Bronchial epithelial cell (primary cell): ENCODE results near the gene PSD2. TPM values are rescaled to one million over a fixed set of nuclear protein-coding genes. Genes with fewer than 3 reads are reported as not detected.

Source experiments
- DNase-seq: peaks from one replicate; pipeline ENCODE4 v3.0.0-alpha.2; 2010; ENCODE audit warnings: low read depth
- FAIRE-seq: peaks from 2 replicates; lab custom pipeline; 2011; peaks lifted over from hg19 to GRCh38; lab: Jason Lieb, UNC
- H3K27me3 ChIP-seq: 2 replicates; pipeline ENCODE4 v1.5.1; 2011; ENCODE audit warnings: low read length; ENCODE audit not compliant: control insufficient read depth, insufficient read depth
- H3K36me3 ChIP-seq: 2 replicates; pipeline ENCODE4 v1.5.1; 2011; ENCODE audit warnings: low read length; ENCODE audit not compliant: control insufficient read depth, insufficient read depth
- H3K4me3 ChIP-seq: 2 replicates; pipeline ENCODE4 v1.5.1; 2011; ENCODE audit warnings: mild to moderate bottlenecking, low read depth, low read length, control low read depth
- CTCF ChIP-seq: IDR thresholded peaks from 2 replicates; pipeline ENCODE4 v1.5.1; 2011; ENCODE audit warnings: mild to moderate bottlenecking, moderate library complexity, low read length, control low read depth, inconsistent platforms; ENCODE audit not compliant: insufficient read depth, severe bottlenecking
- total RNA-seq: library from RNA; depleted of rRNA; stranded (reverse); fragments of >200 nt; gene quantifications from 2 replicates; pipeline ENCODE4 v1.2.1, GENCODE V29; 2014

The PSD2 gene
- total RNA-seq, 1 donor from 2014 or later: under 0.01 TPM

- no peak overlapping the region for H3K4me3 ChIP-seq
- FAIRE-seq (peak; percentile 85), DNase-seq (no peak)
- H3K36me3 ChIP-seq: no peaks in the 10 kb centered on the region
- H3K27me3 ChIP-seq: peaks cover 3% of the 10 kb centered on the region
- no peak for TF ChIP-seq CTCF
Observed at GRCh38 chr5:139862313-139862712, 66.7 kb downstream of the PSD2 start.

- Histone ChIP-seq H3K36me3 (no peaks in the 10 kb centered on the region), H3K27me3 (no peaks in the 10 kb centered on the region), H3K4me3 (no peak overlapping the region)
- peak; percentile 29 for TF ChIP-seq CTCF
- DNase-seq: no peak
- FAIRE-seq: no peak
Observed at GRCh38 chr5:139862803-139863202, 67.2 kb downstream of the PSD2 start.

GRCh38 chr5:139863361-139863760 lies 67.8 kb downstream of the PSD2 start:
- no peak for FAIRE-seq

GRCh38 chr5:139863855-139864558 lies 68.4 kb downstream of the PSD2 start:
- DNase-seq (peak; percentile 30), FAIRE-seq (no peak)
- TF ChIP-seq CTCF: peak; percentile 94
- no peaks in the 10 kb centered on the region for H3K27me3 ChIP-seq
- H3K4me3 ChIP-seq: no peak overlapping the region
- H3K36me3 ChIP-seq: no peaks in the 10 kb centered on the region

More at GRCh38 chr5:139863361-139863760, 67.8 kb downstream of the PSD2 start:
- peak; percentile 50 for DNase-seq
- Histone ChIP-seq H3K4me3 (no peak overlapping the region), H3K27me3 (no peaks in the 10 kb centered on the region), H3K36me3 (no peaks in the 10 kb centered on the region)
- TF ChIP-seq CTCF: no peak

GRCh38 chr5:139864716-139865483 lies 69.3 kb downstream of the PSD2 start:
- TF ChIP-seq CTCF: no peak
- DNase-seq (no peak), FAIRE-seq (no peak)
- no peaks in the 10 kb centered on the region for H3K27me3 ChIP-seq
- H3K4me3 ChIP-seq: no peak overlapping the region
- no peaks in the 10 kb centered on the region for H3K36me3 ChIP-seq
